ENCODE measurements around the gene MGP.

The MGP gene

DNA sequence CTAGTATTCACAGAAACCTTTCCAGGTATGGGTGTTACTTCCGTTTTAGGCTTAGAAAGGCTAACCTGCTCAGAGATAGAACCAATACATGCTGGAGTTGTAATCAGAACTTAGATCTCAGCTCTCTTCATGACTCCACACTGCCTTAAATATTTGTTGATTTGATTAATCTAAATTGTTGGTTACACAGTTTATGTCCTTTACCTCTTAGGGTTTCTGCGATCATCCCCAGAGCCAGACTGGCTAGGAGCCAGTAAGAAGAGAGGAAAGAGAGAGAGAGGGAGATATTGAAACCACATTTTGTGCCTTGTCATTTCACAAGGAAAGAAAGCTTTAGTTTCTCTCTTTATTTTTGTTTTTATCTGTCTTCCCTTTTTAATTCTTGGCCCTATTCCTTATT lies 16.8 kb upstream of the MGP start:
- DNase-seq: no peak

DNA sequence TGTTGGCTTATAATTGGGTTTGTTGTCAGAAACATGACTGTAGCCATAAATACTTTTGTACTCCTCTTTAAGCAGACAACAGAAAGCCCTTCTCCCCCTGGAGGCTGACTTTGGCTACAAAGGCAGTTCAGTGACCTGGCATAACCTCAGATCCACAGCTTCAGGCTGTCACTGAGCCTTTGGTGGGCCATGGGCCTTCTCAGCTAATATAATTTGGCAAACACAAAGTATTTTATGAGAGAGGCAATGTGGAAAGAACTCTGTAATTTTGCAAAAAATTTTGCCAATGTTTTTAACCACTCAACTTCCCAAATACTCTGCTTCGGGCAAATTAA lies 15.5 kb upstream of the MGP start:
- DNase-seq: no peak

DNA sequence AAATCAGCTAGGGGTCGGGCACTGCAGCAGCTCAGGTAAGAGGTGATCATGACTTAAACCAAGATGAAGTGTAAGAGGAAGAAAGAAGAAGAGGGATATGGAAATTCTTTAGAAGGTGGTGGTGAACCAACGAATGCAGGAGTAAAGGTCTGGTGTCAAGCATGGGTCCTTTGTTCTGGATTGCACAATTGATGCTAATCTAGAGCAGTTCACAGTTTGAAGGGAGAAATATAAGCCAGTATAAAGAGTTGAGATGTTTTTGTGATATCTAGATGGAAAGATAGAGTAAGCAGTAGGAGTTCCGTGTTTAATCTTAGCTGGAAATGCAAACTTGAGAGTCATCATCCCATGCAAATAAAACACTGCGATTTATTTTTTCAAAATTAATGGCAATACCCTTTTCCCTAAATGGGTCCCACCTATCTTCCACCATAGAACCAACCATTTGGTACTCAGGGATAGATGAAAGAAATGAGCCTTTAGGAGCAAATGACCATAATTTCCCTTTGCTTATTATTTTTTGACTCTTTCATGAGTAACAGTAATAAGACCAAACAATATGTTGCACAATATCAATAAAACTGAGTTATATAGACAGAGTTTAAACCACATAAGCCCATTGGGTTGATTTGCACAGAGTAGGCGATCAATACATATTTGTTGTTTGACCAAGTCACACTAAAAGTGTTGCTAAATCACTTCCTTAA lies 15.0 kb upstream of the MGP start:
- DNase-seq: no peak

DNA sequence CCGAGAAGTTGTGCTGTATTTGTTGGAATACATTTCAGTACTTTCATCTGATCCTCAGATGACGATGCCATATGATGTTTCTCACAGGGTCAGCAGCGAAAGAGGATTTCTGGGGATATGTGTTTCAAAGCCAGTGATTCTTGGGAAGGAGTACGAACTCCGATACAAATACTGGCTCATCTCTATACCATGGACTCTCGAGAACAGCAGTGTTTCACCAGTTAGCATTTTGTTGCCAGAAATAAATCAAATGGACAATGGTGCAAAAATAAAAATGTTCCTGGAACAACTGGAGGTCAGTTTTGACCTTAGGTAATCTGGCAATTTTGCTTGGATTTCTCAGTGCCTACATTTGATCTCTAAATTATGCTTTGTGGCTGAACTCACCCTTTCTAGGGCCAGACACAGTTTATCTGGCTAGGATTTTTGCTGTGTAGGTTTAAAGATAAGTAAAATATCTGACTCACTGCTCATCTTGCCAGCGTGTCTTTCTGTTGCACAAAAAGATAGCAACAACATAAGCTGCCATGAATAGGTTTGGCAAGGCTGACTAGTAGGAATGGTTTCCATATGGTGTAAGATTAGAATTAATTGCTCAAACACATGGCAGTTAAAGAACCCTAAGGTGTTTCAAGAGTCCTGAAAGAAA lies 11.0 kb upstream of the MGP start:
- DNase-seq: no peak

DNA sequence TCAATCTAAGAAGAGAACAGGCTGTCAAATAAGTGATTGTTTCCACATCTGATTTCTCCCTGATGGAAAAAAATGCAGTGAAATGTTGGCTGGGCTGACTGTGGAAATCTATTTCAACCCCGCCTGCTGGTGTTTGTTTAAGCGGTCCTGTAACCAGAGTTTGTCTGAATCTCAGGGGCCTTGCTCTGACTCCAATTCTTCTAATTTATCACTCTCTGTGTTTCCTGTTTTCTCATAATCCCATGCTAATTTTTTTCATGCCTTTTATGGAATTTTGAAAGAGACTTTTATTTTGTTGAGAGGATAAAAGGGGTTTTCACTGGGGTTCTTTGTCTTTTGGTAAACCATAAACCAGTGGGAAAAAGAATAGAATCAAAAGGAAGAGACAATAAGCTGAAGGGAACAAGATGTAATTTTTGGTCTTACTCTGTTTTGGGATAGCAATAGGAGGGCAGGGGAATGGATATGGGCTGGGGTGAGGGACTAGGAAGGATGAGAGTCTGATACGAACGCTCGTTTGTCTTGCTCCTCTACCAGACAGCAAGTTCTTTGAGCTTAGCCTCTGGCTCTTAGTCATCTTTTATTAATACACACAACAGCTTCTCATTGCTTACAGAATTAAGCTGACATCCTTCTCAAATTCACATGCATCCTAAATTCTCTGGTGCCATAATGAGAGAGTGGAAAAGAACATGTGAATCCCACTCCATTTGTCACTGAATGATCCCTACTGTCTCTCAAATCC lies 8.0 kb upstream of the MGP start:
- no peak for DNase-seq

DNA sequence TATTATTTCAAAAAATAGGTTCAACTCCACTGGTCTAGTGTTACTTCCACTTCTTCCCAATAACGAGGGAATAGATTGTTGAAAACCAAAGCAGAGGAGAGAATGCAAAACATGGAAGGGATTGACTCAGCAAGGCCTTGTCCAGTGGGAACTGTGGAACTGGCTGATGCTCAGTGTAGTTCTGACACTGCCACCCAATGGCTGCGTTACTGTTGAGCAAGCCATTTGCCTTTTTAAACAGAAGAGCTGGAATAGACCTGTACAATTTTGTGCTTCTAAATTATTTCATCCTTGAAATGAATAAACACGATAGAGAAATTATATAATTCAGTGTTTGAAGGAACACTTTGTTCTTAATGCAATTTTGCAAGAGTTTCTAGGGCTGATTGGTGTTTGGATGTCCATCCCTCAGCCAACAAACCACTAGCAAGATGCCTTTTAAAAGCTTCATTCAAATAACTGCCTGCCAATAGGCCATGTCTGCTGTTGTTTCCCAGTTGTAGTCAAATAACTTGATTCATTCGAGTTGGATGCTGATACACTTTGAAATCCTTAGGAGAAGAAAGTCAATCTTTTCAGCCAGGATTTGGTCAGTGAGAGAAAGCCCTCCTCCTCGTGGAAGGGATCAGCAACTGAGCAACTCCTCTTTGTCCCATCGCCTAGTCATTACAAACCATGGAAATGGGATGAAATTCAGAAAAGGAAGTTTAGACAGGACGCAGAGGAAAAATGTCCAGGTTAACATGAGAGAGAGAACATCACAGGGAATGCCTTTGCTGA lies 7.3 kb upstream of the MGP start:
- no peak for DNase-seq

DNA sequence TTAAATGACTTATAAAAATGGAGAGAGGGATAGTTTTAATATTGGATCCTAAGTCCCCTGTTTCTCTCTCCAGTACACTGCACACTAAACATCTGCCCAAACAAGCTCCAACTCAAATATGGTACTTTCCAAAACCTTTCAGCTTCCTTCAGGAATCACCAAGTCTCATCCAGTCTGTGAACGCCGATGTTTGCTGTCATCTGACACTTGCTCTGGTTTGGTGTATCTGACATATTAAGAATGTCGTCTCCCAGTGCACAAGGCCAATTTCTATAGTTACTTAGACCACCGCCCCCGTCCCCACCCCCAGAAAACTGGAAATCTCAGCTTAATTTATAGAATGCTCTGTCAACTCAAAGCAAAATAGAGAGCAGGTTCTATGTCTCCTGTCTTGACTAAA lies 5.0 kb upstream of the MGP start:
- no peak for DNase-seq

DNA sequence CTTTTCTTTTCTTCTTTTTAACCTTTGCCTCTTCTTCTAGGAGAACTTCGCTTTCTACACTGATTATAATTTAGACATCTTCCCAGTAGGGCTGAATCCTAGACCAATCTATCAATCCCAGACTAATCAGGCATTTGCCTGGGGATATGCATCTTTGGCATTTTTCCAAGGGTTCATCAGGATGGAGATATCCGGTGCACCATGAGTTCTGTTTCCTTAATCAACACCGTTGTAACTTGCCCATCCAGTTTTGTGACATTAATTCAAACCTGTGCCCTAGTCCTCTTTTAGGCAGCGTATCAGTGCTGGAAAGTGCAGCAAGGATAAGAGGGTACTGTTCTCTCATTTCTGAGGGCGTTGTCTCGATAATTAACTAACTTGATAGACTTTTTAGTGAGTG lies 617 bp upstream of the MGP start:
- no peak for DNase-seq

DNA sequence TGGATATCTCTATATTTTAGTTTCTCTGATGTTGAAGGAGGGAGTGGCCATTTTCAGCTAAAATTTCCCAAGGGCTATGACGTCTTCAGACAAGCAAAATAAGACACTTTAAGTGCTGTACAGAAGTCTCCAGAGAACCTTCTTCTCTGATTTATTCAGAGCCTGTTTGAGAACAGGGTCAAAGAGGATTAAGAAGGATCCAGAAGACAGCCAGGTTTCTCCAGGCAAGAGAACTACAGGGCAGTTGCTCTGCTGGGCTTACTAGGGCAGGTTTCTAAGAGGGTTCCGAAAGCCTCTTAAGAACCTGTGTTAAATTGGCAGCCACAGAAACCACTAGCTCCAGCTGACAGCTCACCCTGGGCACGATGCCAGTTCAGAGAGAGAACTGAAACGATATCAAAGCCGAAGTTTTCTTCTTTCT lies 1.2 kb downstream of the MGP start:
- DNase-seq: peak; percentile 38

DNA sequence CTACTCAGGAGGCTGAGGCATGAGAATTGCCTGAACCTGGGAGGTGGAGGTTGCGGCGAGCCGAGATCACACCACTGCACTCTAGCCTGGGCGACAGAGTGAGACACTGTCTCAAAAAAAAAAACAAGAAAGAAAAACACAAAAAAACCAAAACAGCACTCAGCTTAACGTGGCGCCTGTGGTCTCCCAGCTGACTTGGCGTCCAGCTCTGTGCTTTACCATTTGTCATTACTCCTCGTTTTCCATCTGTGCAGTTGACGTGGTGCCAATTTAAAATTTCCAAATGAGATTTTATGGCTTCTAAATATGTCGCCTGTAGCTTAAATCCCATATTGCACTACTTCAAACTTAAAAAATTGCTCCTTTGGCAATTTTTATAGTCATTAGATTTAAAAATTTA lies 2.0 kb downstream of the MGP start:
- DNase-seq: no peak

DNA sequence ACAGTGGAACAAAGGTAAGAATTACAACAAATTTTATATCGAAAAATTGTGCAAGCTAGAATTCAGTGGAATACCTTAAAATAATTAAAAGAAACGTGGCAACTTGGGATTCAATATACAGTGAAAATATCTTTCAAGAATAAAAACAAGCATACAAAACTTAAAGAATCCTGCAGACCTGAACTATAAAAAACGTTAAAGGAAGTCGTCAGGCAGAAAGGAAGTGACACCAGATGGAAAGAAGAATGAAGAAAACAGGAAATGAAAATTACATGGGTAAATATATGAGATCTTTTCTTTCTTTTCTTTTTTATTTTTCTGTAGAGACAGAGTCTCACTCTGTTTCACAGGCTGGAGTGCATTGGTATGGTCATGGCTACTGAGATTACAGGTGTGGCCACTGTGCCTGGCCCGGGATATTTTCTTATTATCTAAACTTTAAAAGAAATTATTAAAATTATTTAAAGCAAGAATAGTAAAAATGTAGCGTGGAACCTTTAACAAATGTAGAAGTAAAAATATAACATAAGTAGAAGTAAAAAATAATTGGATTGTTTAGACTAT lies 4.7 kb downstream of the MGP start:
- DNase-seq: no peak

DNA sequence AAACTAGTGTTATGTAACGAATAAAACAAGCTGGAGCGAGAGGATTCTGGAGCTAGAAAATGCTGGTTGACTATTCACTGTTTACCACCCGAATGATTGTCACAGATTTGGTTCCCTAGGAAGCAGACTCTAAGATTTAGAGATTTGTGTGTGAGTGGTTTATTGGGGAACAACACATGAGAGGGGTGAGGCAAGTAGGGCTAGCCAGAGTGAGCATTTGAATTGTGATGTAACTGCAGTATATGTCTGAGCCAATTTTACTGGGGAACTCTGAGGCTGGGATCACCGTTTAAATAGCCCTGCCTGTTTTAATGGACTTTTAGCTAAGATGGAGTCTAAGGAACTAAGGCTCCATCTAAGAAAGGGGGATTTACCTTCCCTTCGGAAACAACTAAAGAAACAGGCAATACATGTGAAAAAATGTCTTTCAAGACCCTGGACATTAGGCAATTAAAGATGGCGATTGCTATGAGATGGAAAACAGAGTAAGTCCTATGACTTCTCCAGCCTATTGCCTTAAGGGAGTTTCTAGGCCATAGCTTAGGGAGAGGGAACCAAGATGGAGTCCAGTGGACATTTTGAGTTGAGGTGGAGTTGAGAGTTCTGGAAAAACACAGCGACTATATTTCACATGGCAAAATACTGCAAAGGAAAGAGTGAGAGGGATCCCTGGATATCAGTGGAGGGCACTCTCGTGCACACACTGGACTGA lies 6.3 kb downstream of the MGP start:
- DNase-seq: no peak

DNA sequence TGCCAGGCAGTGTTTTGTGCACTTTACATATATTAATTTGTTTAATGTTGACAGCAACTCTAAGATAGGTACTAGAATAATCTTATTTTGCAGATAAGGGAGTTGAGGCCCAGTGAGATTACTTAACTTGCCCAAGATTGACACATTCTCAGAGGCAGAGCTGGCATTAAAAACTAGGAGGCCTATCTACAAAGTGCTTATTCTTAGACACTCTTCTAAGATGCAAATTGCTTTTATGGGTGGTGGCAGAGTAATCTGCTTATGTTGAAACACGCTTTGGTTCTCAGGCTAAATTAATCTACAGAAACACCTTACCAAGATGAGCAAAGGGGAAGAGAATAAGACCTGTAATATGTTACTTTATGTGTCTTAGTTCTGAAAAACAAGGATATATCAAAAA lies 7.2 kb downstream of the MGP start:
- no peak for DNase-seq

DNA sequence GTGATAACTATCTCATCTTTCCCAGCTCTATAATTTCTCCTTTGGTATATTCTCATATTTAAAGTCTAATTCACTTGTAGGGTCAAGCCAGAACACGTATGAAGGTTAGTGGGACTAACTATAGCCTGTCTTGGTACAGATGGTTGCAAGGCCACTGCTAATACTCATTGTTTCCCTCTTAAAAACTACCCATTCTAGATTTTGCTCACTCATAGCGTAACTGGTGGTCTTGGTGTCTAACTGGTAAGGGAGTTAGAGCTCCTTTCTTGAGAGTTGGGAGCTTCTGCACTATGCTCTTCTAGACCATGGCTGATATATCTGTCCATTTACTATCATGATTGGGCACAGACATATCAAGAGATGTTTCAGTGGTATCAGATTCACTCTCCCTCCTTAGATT lies 8.8 kb downstream of the MGP start:
- no peak for DNase-seq

DNA sequence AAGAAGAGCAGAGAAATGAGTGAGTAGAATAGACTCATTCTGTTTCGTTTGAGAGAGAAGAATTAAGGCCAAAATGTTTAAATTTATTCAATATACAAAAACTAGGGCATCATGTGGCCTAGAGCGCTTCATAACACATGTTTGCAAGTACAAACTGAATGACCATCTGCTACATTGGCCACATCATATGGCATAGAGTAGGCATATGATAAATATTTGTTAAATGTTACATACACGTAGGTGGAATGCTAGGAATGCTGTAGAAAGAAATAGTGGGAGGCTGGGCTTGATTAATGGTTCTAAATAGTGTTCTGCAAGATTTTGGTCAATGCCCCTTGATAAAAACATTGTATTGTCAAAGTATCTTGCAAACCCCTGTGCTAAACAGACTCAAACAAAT lies 10.8 kb downstream of the MGP start:
- no peak for DNase-seq

DNA sequence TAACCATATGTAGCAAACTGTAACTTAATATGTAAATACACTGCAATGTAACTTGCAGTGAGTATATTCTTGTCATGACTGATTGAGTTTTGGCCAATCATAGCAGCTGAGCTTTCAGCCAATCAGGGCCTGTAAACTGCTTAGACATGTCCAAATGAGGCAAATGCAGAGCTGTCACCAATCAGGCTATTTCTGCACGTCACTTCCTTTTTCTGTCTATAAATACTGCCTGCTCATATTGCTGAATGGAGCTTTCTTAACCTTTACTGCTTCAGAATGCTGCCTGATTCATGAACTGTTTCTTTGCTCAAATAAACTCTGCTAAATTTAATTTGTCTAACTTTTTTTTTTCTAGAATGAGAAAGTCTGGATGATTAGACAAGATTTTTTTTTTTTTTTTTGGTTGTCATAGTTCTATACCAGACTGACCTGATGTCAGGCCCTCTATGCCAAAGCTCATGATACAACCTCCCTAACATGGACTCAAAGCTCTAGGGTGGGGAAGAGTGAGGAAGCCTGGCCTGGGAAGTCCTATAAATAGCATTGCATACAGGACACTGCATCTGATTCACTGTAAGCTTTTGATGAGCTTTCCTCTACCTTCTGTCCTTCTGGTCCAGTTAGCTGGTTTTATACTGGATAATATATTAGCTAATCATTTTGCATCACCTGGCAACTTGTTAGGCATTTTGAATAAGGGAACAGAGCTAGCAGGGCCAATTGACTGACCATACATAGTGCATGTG lies 12.0 kb downstream of the MGP start:
- no peak for DNase-seq

DNA sequence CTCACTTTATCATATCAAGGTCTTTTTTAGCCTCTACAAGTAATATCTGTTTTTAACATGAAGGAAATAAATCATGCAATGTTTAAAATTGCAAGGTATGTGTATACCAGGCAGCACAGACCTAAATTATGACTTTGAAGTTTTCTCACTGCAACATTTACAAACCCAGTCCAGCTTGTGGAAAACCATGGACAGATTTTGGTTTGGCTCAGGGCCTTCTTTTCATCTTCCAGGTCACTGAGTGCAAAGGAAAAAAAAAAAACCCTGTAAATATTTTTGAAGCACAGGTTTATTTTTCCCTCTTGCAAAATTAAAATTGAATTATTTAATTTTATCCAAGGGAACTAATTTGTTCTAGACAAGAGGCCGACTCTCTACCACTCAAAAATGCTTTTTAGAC lies 13.8 kb downstream of the MGP start:
- no peak for DNase-seq

DNA sequence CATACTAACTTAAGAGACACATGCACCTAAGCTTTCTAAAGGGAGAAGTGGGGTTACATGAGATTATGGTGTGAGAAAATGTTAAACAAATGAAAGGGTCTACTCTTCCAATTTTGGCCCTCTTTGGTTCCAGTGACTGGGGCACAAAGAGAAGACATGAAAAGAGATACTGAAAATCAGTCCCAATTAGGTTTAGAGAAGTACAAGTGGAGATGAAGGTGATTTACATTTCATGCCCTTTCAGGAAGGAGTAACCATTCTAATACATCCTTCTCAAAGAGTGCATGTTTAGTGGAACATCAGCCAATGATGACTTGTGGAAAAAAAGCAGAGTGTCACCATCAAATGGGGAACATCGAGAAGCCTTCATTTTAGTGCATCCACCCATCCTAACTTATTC lies 14.4 kb downstream of the MGP start:
- DNase-seq: no peak

DNA sequence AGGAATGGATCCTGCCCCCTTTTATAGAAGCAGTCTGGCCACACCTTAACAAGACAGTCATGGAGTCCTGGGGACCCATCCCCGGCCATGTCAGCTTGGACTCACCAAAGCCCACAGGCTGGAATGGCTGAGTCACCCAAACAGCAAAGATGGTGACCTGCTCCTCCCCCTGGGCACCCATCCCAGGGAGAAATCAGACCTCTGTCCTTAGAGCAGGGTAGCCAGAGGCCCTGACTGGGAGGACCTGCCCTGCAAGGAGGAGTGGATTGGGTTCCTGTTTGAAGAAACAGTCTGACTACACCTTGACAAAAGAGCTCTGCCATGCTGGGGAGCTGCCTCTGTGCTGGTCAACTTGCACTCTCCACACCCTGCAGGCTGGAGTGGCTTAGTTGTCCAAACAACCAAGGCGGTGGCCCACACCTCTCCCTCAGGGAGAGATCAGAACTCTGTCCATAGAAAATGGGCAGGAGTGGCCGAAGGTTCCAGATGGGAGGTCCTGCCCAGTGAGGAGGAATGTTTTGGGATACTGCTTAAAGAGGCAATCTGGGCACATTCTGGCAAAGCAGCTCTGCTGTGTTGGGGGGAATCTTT lies 16.6 kb downstream of the MGP start:
- no peak for DNase-seq

DNA sequence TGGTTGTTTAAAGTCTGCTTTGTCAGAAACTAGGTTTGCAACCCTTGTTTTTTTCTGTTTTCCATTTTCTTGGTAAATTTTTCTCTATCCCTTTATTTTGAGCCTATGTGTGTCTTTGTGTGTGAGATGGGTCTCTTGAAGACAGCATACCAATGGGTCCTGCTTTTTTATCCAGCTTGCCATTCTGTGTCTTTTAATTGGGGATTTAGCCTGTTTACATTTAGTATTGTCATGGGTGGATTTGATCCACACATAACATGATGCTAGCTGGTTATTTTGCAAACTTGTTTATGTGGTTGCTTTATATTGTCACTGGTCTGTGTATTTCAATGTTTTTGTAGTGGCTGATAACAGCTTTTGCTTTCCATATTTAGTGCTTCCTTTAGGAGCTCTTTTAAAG lies 25.2 kb downstream of the MGP start:
- DNase-seq: no peak

DNA sequence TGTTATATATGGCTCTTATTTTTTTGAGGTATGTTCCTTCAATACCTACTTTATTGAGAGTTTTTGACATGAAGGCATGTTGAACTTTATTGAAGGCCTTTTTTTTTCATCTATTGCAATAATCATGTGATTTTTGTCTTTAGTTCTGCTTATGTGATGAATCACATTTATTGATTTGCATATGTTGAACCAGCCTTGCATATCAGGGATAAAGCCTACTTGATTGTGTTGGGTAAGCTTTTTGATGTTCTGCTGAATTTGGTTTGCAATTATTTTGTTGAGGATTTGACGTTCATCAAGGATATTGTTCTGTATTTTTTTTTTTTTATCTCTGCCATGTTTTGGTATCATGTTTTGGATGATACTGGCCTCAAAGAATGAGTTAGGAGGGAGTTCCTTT lies 27.1 kb downstream of the MGP start:
- no peak for DNase-seq
